ENCODE results near the gene APBB1IP. TPM values are rescaled to one million over a fixed set of nuclear protein-coding genes. Genes with fewer than 3 reads are reported as not detected.

Gene APBB1IP
- total and polyA plus RNA-seq, 2 of the 8 experiments (the other 6 are each of a cell fraction or from before 2014, with no cell fraction given) = 0.05 TPM; not detected in 1

GRCh38 chr10:26520575-26520974, 82.4 kb downstream of the APBB1IP start:
- Histone ChIP-seq H4K5ac (ENCODE audit: insufficient read length, low read depth, low read length) (no peak overlapping the region), H3K18ac (ENCODE audit: extremely low read depth, low read length) (no peak overlapping the region), H4K8ac (ENCODE audit: extremely low read depth, insufficient read depth, low read length) (no peak overlapping the region), H3K36me3 (ENCODE audit: control insufficient read depth in 2 of 4, insufficient read depth in 4 of 4, low read length in 3 of 4) (no peaks in the 10 kb centered on the region), H3K4ac (replicated peaks; ENCODE audit: insufficient read length, low read depth, low read length) (no peak overlapping the region), H4K91ac (replicated peaks; ENCODE audit: insufficient read length, low read length) (no peak overlapping the region), H3K4me2 (ENCODE audit: insufficient read depth in 1 of 2, low read depth in 2 of 2, low read length in 2 of 2) (no peak overlapping the region), H3K9ac (replicated peaks in 1 of 4; ENCODE audit: extremely low read depth in 1 of 4, low read depth in 3 of 4, low read length in 3 of 4) (no peak overlapping the region), H2AK5ac (ENCODE audit: low read depth, low read length) (no peak overlapping the region), H3K79me2 (ENCODE audit: control insufficient read depth in 1 of 2, insufficient read depth in 2 of 2, low read length in 2 of 2) (no peaks in the 10 kb centered on the region), H3K56ac (replicated peaks; ENCODE audit: insufficient read length, low read depth, low read length) (no peak overlapping the region), H3K27me3 (replicated peaks in 1 of 4; ENCODE audit: control insufficient read depth in 3 of 4, extremely low read depth in 1 of 4, insufficient read depth in 3 of 4, low read length in 3 of 4) (no peaks in the 10 kb centered on the region), H3K23me2 (ENCODE audit: low read depth, low read length) (no peaks in the 10 kb centered on the region), H3K79me1 (ENCODE audit: low read depth, low read length) (no peaks in the 10 kb centered on the region), H3K14ac (ENCODE audit: insufficient read length) (no peak overlapping the region), H2BK120ac (replicated peaks; ENCODE audit: low read depth, low read length) (no peak overlapping the region), H2AFZ (ENCODE audit: low read length) (no peak overlapping the region), H2BK20ac (ENCODE audit: low read length) (no peak overlapping the region), H3K27ac (ENCODE audit: low read depth, low read length) (no peak overlapping the region), H4K20me1 (replicated peaks in 1 of 2; ENCODE audit: control insufficient read depth in 1 of 2, insufficient read depth in 2 of 2, low read length in 2 of 2) (no peaks in the 10 kb centered on the region), H2BK5ac (ENCODE audit: low read depth, low read length) (no peak overlapping the region), H3K4me1 (replicated peaks in 1 of 4; ENCODE audit: control insufficient read depth in 3 of 4, insufficient read depth in 4 of 4, low read length in 3 of 4) (peaks cover 4 to 10% (median 7%) of the 10 kb centered on the region in 4 experiments; a peak in 5 of 7 replicates), H3K9me3 (ENCODE audit: insufficient read depth in 2 of 2, low read depth in 1 of 2, low read length in 1 of 2) (peaks cover 0 to 5% of the 10 kb centered on the region in 2 experiments; a peak in 1 of 4 replicates), H3K23ac (ENCODE audit: insufficient read length) (no peak overlapping the region), H2BK12ac (ENCODE audit: low read depth, low read length) (no peak overlapping the region), H3K4me3 (ENCODE audit: extremely low read depth in 1 of 4, insufficient read depth in 2 of 4, low read depth in 3 of 4, low read length in 4 of 4) (no peak overlapping the region), H2BK15ac (ENCODE audit: low read length) (no peak overlapping the region)
- WGBS, 2 experiments (ENCODE audit: extremely low coverage in 1 of 2, insufficient coverage in 1 of 2, insufficient read length in 1 of 2, insufficient replicate concordance in 2 of 2, low coverage in 1 of 2, low lambda C conversion rate in 2 of 2, missing lambda C conversion rate in 1 of 2) = 88% methylated on average over 1 of the region's 1 CpG; no CpG with 5 or more reads in 1 of the 2 experiments
- no peak for FAIRE-seq
- ChIA-PET POLR2A (ENCODE audit: partially characterized antibody) (no interaction called here), CTCF (ENCODE audit: partially characterized antibody) (interaction anchor here (0.5 to 1.9 kb wide), 5 partner anchors 12 to 34 kb away, joined by 3 to 7 read pairs (median 5); no protein-coding TSS in a partner anchor)
- no peak for DNase-seq (ENCODE audit: low read depth in 1 of 2, low spot score in 2 of 2)
- TF ChIP-seq RXRA (IDR thresholded peaks at IDR 0.05; ENCODE audit: insufficient read depth, low read depth, low read length) (no peak), ASH2L (IDR thresholded peaks at IDR 0.05; ENCODE audit: low read length) (no peak), EZH2 (IDR thresholded peaks at IDR 0.05; ENCODE audit: low read depth, low read length, severe bottlenecking) (no peak), GABPA (IDR thresholded peaks at IDR 0.05; ENCODE audit: borderline replicate concordance, insufficient read depth, low read length) (no peak), EP300 (IDR thresholded peaks at IDR 0.05; ENCODE audit: borderline replicate concordance in 1 of 2, low read depth in 2 of 2, low read length in 2 of 2) (no peak), TAF1 (IDR thresholded peaks at IDR 0.05; ENCODE audit: low read depth, low read length) (no peak), POLR2A (IDR thresholded peaks at IDR 0.05; ENCODE audit: control extremely low read depth in 1 of 2, low read depth in 2 of 2, low read length in 2 of 2) (no peak), CHD1 (IDR thresholded peaks at IDR 0.05; ENCODE audit: low read depth, low read length) (no peak), CHD2 (IDR thresholded peaks at IDR 0.05; ENCODE audit: low read length) (no peak)

Measured in H1 (cell line).